Lung (tissue), 12 donors: ENCODE results near the gene DPYSL4. TPM values are rescaled to one million over a fixed set of nuclear protein-coding genes. Genes with fewer than 3 reads are reported as not detected.

Source experiments
- ATAC-seq: fragments of 200-7000 bp; cut with Tn5 transposase; one replicate; pipeline ENCODE4 v1.9.1; 2020; ENCODE audit warnings: moderate number of reproducible peaks; ENCODE audit not compliant: insufficient read depth, low FRiP score
- DNase-seq, 3 donors: peaks; one replicate each; pipeline ENCODE4 v3.0.0-alpha.2; 2013 to 2017
- H3K27ac ChIP-seq, 2 donors: one replicate each; pipeline ENCODE4 v1.5.1; 2013; ENCODE audit warnings: mild to moderate bottlenecking in 2 of 2, moderate library complexity in 2 of 2, control low read depth in 1 of 2, inconsistent platforms in 1 of 2, low read depth in 1 of 2, low read length in 1 of 2
- H3K27me3 ChIP-seq, 3 donors: one replicate each; pipeline ENCODE4 v1.5.1; 2013; ENCODE audit warnings: low read length in 2 of 3; ENCODE audit not compliant: control insufficient read depth in 3 of 3, insufficient read depth in 3 of 3
- H3K36me3 ChIP-seq, 4 donors: one replicate each; pipeline ENCODE4 v1.5.1; 2013; ENCODE audit warnings: low read length in 4 of 4, mild to moderate bottlenecking in 1 of 4, moderate library complexity in 1 of 4; ENCODE audit not compliant: control insufficient read depth in 4 of 4, insufficient read depth in 4 of 4
- H3K4me1 ChIP-seq, 5 donors: one replicate each; pipeline ENCODE4 v1.5.1; 2013; ENCODE audit warnings: low read length in 5 of 5, mild to moderate bottlenecking in 2 of 5, moderate library complexity in 1 of 5; ENCODE audit not compliant: control insufficient read depth in 5 of 5, insufficient read depth in 5 of 5
- H3K4me3 ChIP-seq: one replicate; pipeline ENCODE4 v1.5.1; 2013; ENCODE audit warnings: mild to moderate bottlenecking, control low read depth, moderate library complexity
- H3K9ac ChIP-seq, 2 donors: one replicate each; pipeline ENCODE4 v1.5.1; 2013; ENCODE audit warnings: low read length in 2 of 2, control low read depth in 1 of 2; ENCODE audit not compliant: insufficient read depth in 1 of 2
- H3K9me3 ChIP-seq, 4 donors: one replicate each; pipeline ENCODE4 v1.5.1; 2013; ENCODE audit warnings: low read length in 3 of 4, mild to moderate bottlenecking in 1 of 4, moderate library complexity in 1 of 4; ENCODE audit not compliant: control insufficient read depth in 4 of 4, insufficient read depth in 3 of 4
- WGBS, 2 donors: extraction: QIAGEN DNeasy Blood & Tissue Kit; methylation state at CpG; one replicate each; pipeline ENCODE4 v1.1.7; 2013; 5-methylcytosine and 5-hydroxymethylcytosine counted together
- polyA plus RNA-seq, 2 donors: library from polyadenylated mRNA; stranded (reverse); fragments of 200-250 nt; gene quantifications; one replicate each; pipeline ENCODE4 v1.2.1, GENCODE V29; 2013
- total RNA-seq, 2 donors: library from RNA; depleted of rRNA in 1 of 2; stranded (reverse); fragments of >200 nt in 1 of 2; gene quantifications; one replicate each; pipeline ENCODE4 v1.2.1, GENCODE V29; 2014 to 2021
- TF ChIP-seq, protein P1 (sequence below): IDR thresholded peaks from 2 replicates; pipeline ENCODE4 v1.5.1; 2012; ENCODE audit warnings: mild to moderate bottlenecking; ENCODE audit errors: control extremely low read depth, extremely low read depth
- donor health status: control.
- donor health status: control.
- donor health status: Bipolar disorder and iron deficiency.
- donor health status: healthy.
- donor health status: DM: yes; HTN: yes; CAD: no.

Gene DPYSL4
- total and polyA plus RNA-seq, 4 donors, result 0.33 to 1.5 (median 1.3) TPM

- Histone ChIP-seq H3K36me3 (no peaks in the 10 kb centered on the region), H3K27ac (no peak overlapping the region), H3K9ac (no peak overlapping the region), H3K4me1 (peaks cover 0 to 11% (median 0%) of the 10 kb centered on the region in 5 donors), H3K9me3 (peaks cover 0 to 8% (median 0%) of the 10 kb centered on the region in 4 donors), H3K27me3 (peaks cover 14 to 36% (median 27%) of the 10 kb centered on the region in 3 donors), H3K4me3 (no peak overlapping the region)
- 86 to 90% methylated on average over 7 of the region's 7 CpGs for WGBS, 2 donors
- no peak for ATAC-seq
- DNase-seq, result no peak
- TF ChIP-seq, protein P1, sequence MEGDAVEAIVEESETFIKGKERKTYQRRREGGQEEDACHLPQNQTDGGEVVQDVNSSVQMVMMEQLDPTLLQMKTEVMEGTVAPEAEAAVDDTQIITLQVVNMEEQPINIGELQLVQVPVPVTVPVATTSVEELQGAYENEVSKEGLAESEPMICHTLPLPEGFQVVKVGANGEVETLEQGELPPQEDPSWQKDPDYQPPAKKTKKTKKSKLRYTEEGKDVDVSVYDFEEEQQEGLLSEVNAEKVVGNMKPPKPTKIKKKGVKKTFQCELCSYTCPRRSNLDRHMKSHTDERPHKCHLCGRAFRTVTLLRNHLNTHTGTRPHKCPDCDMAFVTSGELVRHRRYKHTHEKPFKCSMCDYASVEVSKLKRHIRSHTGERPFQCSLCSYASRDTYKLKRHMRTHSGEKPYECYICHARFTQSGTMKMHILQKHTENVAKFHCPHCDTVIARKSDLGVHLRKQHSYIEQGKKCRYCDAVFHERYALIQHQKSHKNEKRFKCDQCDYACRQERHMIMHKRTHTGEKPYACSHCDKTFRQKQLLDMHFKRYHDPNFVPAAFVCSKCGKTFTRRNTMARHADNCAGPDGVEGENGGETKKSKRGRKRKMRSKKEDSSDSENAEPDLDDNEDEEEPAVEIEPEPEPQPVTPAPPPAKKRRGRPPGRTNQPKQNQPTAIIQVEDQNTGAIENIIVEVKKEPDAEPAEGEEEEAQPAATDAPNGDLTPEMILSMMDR, result no peak
These were observed 4.2 kb upstream of the DPYSL4 start for GRCh38 chr10:132182591-132182990.

DNA sequence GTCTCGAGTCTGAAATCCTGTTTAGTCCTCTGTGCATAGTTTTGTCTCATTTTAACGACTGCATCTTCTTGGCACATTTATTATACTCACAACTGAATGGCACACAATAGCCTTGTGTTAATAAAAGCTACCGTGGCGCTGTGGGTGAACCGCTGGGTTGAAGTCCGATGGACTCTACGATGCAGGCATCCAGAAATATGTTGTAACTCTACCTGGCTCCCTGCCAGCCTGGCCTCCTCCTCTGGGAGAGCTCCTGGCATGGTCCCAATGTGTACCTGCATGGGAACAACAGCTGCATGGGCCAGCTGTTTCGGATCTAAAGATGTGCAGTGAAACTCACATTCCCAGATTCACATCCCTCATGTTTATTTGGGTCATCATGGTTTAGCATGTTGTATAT lies 3.7 kb upstream of the DPYSL4 start:
- WGBS, 2 donors, result 65 to 77% methylated on average over 8 of the region's 8 CpGs
- no peak overlapping the region for H3K4me3 ChIP-seq
- TF ChIP-seq, protein P1, result no peak
- no peak overlapping the region for H3K27ac ChIP-seq
- no peak for ATAC-seq
- H3K9me3 ChIP-seq, result peaks cover 0 to 5% (median 0%) of the 10 kb centered on the region in 4 donors
- H3K27me3 ChIP-seq, result peaks cover 11 to 37% (median 24%) of the 10 kb centered on the region in 3 donors
- peaks cover 0 to 14% (median 3%) of the 10 kb centered on the region in 5 donors for H3K4me1 ChIP-seq
- no peak overlapping the region for H3K9ac ChIP-seq
- no peaks in the 10 kb centered on the region for H3K36me3 ChIP-seq
- DNase-seq, result no peak

GRCh38 chr10:132184816-132185593 lies 1.7 kb upstream of the DPYSL4 start:
- TF ChIP-seq, protein P1, result no peak
- H3K4me3 ChIP-seq, result no peak overlapping the region

More at GRCh38 chr10:132184816-132185593, 1.7 kb upstream of the DPYSL4 start:
- no peak for ATAC-seq
- WGBS, 2 donors, result 43 to 49% methylated on average over 35 of the region's 35 CpGs
- H3K27me3 ChIP-seq, result peaks cover 11 to 55% (median 30%) of the 10 kb centered on the region in 3 donors
- no peak overlapping the region for H3K27ac ChIP-seq
- no peak overlapping the region for H3K9ac ChIP-seq
- no peaks in the 10 kb centered on the region for H3K36me3 ChIP-seq
- peaks cover 0 to 14% (median 5%) of the 10 kb centered on the region in 5 donors for H3K4me1 ChIP-seq
- peaks cover 0 to 6% (median 0%) of the 10 kb centered on the region in 4 donors for H3K9me3 ChIP-seq
- no peak for DNase-seq
